OCI-LY1 (cell line): ENCODE data around the gene SLC17A1.

Experiments
- CTCF ChIP-seq: fragments of 200-600 bp; sonication (generic), shearing (Covaris generic); IDR thresholded peaks from 2 replicates; pipeline ENCODE4 v1.5.1; 2017; ENCODE audit warnings: mild to moderate bottlenecking, antibody characterized with exemption, low read length, moderate library complexity, mixed read lengths
- EZH2 ChIP-seq: fragments of 200-600 bp; sonication (generic), shearing (Covaris generic); IDR thresholded peaks from 2 replicates; pipeline ENCODE4 v1.8.0; 2017; ENCODE audit warnings: borderline replicate concordance, mixed run types, mild to moderate bottlenecking, antibody characterized with exemption, low read length, moderate library complexity, mixed read lengths

- TF ChIP-seq CTCF (no peak), EZH2 (no peak)
These were observed 44.4 kb downstream of the SLC17A1 start for GRCh38 chr6:25787428-25787827.
